ENCODE data around the gene SLX4. TPM values are rescaled to one million over a fixed set of nuclear protein-coding genes. Genes with fewer than 3 reads are reported as not detected.

The SLX4 gene
- total RNA-seq, 2 donors from 2014 or later, result 10.8 to 14.5 TPM

DNA sequence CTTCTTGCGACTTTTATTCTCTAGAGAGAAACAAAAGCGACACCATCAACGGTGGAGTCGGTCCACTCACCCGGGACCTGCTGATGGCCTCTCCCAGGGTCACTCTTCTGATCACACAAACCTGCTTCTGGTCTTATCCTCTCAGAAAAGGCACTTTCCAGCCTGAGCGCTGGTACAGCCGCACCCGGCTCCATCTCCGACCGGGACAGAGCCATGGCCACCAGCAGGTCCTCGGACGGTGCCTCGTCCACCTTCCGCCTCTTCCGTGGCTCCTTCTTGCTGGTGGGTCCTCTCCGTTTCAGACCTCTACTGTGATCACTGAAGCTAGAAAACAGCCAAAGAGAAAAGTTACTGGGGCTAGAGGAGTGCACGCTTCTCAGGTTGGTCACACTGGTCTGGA lies 13.7 kb downstream of the SLX4 start:
- no peaks in the 10 kb centered on the region for H3K4me1 Mint-ChIP-seq
- no peaks in the 10 kb centered on the region for H3K27me3 Mint-ChIP-seq
- no peaks in the 10 kb centered on the region for H3K9me3 Mint-ChIP-seq
- H3K27ac Mint-ChIP-seq, result no peak overlapping the region
- H3K36me3 Mint-ChIP-seq (ENCODE audit: low read depth), result peaks cover 21% of the 10 kb centered on the region
- no peak for ATAC-seq (replicated peaks)
- H3K4me3 Mint-ChIP-seq, result no peak overlapping the region

GRCh38 chr16:3597226-3597625 lies 14.2 kb downstream of the SLX4 start:
- no peak overlapping the region for H3K4me3 Mint-ChIP-seq
- ATAC-seq (replicated peaks), result no peak
- H3K4me1 Mint-ChIP-seq, result no peaks in the 10 kb centered on the region
- H3K9me3 Mint-ChIP-seq, result no peaks in the 10 kb centered on the region
- no peaks in the 10 kb centered on the region for H3K27me3 Mint-ChIP-seq
- H3K36me3 Mint-ChIP-seq (ENCODE audit: low read depth), result peaks cover 21% of the 10 kb centered on the region
- H3K27ac Mint-ChIP-seq, result no peak overlapping the region

DNA sequence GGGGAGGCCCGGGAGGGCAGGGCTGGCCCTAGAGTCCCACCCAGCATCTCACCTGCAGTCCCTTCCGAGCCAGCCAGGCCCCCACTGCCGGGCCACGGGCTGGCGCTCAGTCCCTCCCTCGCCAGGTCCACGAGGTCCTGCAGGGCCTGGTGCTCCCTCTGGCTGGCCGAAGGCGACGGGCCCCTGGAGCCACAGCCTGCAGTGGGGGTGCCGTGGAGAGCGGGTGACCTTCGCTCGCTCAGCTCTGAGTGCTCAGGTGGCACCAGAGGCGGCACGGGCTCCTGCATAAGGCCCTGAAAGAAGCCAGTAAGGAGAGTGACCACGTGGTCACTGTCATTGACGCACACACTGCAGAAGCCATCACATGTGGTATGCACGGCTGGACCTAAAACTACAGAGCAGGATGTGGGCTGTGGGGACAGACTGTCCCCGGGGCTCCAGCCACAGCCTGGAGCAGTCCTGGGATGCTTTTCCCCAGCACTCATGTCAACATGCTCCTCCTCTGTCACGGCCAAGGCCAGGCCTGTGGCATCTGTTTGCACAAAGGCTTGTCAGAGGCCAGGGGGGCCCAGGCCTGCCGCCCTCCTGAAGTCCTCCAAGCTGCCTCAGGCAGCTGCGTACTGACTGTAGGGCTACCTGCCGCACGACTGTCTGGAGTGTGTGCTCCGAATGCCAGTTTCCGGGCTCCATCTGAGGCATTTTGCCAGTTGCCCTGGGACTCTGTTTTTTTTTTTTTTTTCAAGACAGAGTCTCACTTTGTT lies 15.1 kb downstream of the SLX4 start:
- no peak overlapping the region for H3K27ac Mint-ChIP-seq
- no peaks in the 10 kb centered on the region for H3K4me1 Mint-ChIP-seq
- H3K9me3 Mint-ChIP-seq, result no peaks in the 10 kb centered on the region
- no peak overlapping the region for H3K4me3 Mint-ChIP-seq
- no peak for ATAC-seq (replicated peaks)
- H3K36me3 Mint-ChIP-seq (ENCODE audit: low read depth), result peaks cover 13% of the 10 kb centered on the region
- H3K27me3 Mint-ChIP-seq, result no peaks in the 10 kb centered on the region

DNA sequence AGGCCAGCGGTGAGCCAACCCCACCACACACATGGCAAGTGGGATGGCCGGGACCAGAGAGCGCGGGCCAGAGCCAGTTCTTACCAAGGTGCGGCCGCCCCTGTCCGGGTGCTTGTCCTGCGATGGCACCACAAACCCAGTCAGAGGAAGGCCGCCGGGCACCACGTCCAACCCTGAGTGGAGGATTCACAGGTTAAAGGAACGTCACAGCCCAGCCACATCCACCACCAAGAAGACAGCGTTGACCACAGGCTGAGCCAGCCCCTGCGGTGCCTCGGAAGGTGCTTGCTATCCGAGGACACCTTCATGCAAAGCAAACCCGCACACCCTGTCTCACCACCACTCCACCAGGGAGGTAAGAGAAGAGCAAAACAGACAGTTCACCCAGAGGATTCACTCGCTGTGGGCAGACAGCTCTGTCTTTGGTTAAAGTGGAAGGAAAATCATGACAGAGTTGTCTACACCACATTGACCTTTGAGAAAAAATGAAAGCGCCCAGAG lies 15.8 kb downstream of the SLX4 start:
- Mint-ChIP-seq H3K27me3 (no peaks in the 10 kb centered on the region), H3K9me3 (no peaks in the 10 kb centered on the region), H3K4me1 (no peaks in the 10 kb centered on the region), H3K4me3 (no peak overlapping the region), H3K36me3 (ENCODE audit: low read depth) (peaks cover 14% of the 10 kb centered on the region), H3K27ac (no peak overlapping the region)
- no peak for ATAC-seq (replicated peaks)

DNA sequence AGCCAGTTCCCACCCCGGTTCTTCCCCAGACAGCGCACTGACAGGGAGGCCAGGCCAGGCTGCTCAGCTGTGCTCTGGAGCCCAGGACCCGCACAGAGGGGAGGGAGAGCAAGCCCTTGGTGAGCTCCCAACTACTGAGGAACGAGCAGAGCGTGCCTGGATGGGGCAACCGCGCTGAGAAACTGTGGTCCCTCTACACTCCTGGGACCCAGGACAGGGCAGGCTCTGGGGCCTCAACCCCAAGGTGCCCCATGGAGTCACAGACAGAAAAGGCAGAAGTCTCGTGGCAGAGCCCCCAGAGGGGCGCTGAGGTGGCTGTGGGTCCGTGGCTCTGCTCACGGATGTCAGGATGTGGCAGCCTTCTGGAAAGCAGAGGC lies 16.3 kb downstream of the SLX4 start:
- no peak overlapping the region for H3K27ac Mint-ChIP-seq
- no peaks in the 10 kb centered on the region for H3K27me3 Mint-ChIP-seq
- H3K4me1 Mint-ChIP-seq, result no peaks in the 10 kb centered on the region
- no peaks in the 10 kb centered on the region for H3K9me3 Mint-ChIP-seq
- ATAC-seq (replicated peaks), result no peak
- H3K36me3 Mint-ChIP-seq (ENCODE audit: low read depth), result peaks cover 12% of the 10 kb centered on the region
- no peak overlapping the region for H3K4me3 Mint-ChIP-seq

DNA sequence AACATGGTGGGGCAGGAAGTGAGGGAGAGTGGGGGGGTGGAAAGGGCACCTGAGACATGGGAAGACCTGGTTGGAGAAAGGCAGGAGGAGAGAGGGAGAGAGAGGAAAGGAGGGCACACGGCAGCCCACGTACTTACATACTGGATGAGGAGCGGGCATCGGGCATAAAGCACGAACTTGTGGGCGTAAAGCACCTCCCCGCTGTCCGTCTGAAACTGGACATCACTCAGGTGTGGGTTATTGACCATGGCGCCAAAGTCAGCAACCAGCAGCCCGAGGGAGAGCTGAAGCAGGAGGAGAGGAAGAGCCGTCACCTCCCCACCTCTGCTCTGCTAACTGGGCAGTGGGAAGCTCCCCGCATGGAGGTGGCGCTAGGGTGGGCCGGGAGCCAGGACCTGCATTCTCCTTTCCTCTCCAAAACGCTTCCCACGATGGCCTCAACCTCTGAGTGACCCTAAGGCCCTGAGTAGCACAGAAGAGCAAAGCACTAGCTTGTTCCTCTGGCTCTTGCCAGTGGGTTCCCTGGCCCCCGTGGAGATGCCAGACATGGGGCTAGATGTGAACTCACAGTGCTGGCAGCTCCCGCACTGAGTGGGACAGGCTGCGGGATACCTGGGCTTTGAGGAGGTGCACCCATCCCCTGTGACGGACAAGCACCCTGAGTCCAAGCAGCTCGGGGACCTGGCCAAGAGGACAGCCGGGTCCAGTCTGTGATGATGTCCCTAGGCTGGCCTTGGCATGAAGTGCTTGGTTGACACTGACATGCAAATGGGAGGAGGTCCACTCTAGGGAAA lies 16.9 kb downstream of the SLX4 start:
- Mint-ChIP-seq H3K4me3 (no peak overlapping the region), H3K4me1 (no peaks in the 10 kb centered on the region), H3K27ac (no peak overlapping the region), H3K27me3 (no peaks in the 10 kb centered on the region), H3K9me3 (no peaks in the 10 kb centered on the region), H3K36me3 (ENCODE audit: low read depth) (peaks cover 7% of the 10 kb centered on the region)
- ATAC-seq (replicated peaks), result no peak

DNA sequence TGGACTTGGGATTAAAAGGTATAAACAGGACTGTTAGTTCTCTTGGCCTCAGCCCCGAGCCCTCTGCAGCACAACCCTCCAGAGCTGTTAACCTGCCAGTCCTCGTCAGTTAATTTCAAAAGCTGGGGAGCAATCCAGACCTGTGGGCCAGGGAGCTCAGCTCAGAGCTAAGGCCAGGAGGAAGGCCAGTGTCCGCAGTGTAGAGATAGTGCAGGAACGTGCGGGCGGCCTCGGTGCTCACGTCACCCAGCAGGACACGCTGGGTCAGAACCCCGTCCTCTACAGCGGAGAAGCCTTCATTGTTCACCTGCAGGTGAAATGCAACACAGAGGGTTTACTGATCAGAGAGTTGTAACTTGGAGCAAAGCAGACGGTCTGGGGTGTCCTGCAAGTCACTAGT lies 18.8 kb downstream of the SLX4 start:
- Mint-ChIP-seq H3K36me3 (ENCODE audit: low read depth) (peaks cover 7% of the 10 kb centered on the region), H3K4me3 (no peak overlapping the region)
- ATAC-seq (replicated peaks), result no peak

GRCh38 chr16:3591991-3592390 lies 19.4 kb downstream of the SLX4 start:
- Mint-ChIP-seq H3K36me3 (ENCODE audit: low read depth) (peaks cover 7% of the 10 kb centered on the region), H3K9me3 (no peaks in the 10 kb centered on the region), H3K27me3 (no peaks in the 10 kb centered on the region), H3K4me3 (no peak overlapping the region), H3K27ac (no peak overlapping the region), H3K4me1 (no peaks in the 10 kb centered on the region)
- no peak for ATAC-seq (replicated peaks)

More for the DNA sequence above, 18.8 kb downstream of the SLX4 start:
- Mint-ChIP-seq H3K4me1 (no peaks in the 10 kb centered on the region), H3K27me3 (no peaks in the 10 kb centered on the region), H3K27ac (no peak overlapping the region), H3K9me3 (no peaks in the 10 kb centered on the region)

- ATAC-seq (replicated peaks), result no peak
- no peak overlapping the region for H3K4me3 Mint-ChIP-seq
- no peaks in the 10 kb centered on the region for H3K4me1 Mint-ChIP-seq
- H3K27me3 Mint-ChIP-seq, result no peaks in the 10 kb centered on the region
- no peaks in the 10 kb centered on the region for H3K9me3 Mint-ChIP-seq
- peaks cover 7% of the 10 kb centered on the region for H3K36me3 Mint-ChIP-seq (ENCODE audit: low read depth)
- peak overlapping the region; percentile 4 for H3K27ac Mint-ChIP-seq
These were observed 20.0 kb downstream of the SLX4 start for GRCh38 chr16:3591436-3591803.

DNA sequence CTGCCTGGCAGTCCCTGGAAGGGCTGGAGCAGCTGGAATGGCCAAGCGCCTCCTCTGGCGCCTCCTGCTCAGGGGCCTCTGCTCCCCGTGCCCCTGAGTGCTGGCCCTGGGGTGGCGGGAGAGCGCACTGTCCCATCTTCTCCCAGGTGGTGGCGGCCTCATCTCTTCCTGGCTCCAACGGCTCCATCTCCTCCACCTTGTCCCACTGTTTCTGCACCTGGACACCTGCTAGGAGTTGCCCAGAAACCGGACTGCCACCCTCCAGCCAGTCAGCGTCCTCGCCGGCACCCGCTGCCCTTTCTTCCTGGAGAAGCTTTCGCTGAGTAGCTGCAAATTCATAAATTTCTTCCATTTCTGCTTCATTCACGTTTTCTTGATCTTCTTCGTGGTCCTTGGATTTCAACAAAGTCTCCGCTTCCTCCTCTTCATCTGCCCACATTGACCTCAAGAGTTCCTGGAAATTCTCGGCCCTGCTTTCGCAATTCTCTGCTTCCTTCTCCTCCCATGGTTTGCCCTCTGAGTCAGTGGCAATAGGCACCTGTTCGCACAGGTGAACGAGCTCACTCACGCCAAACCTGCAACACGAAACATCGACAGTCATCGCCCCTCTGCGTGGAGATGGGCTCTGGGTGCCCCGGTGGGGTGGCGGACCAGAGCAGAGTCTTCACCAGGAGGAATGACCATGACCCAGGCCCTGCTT lies 20.5 kb downstream of the SLX4 start:
- Mint-ChIP-seq H3K27me3 (no peaks in the 10 kb centered on the region), H3K27ac (peak overlapping the region; percentile 4), H3K36me3 (ENCODE audit: low read depth) (peaks cover 7% of the 10 kb centered on the region), H3K9me3 (no peaks in the 10 kb centered on the region), H3K4me1 (peaks cover 2% of the 10 kb centered on the region), H3K4me3 (no peak overlapping the region)
- ATAC-seq (replicated peaks), result no peak

- peaks cover 7% of the 10 kb centered on the region for H3K36me3 Mint-ChIP-seq (ENCODE audit: low read depth)
- no peaks in the 10 kb centered on the region for H3K27me3 Mint-ChIP-seq
- H3K4me1 Mint-ChIP-seq, result peaks cover 4% of the 10 kb centered on the region
- no peaks in the 10 kb centered on the region for H3K9me3 Mint-ChIP-seq
- H3K4me3 Mint-ChIP-seq, result no peak overlapping the region
- no peak overlapping the region for H3K27ac Mint-ChIP-seq
- no peak for ATAC-seq (replicated peaks)
These were observed 21.3 kb downstream of the SLX4 start for GRCh38 chr16:3589991-3590701.

DNA sequence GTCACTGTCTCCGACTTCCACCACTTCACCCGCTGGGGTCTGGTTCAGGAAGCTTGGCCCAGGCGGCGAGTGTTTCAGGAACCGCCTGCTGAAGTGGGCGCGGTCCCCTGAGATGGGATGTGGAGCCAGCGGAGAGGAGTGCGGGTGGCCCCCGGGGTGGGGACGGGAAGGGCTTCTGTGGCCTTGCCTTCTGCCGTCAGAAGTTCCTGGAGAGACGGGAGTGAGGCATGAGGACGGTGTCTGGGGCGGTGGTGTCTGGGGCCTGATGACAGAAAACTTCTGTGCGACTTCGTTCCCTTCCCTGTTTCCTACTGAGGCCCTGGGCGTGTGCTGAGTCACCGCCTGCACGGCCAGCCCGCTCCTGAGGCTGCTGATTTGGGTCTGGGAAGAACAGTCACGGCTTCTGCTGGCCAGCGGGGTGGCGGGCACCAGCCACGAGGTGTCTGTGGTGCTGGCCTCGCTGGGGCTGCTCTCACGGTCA lies 21.9 kb downstream of the SLX4 start:
- peaks cover 7% of the 10 kb centered on the region for H3K36me3 Mint-ChIP-seq (ENCODE audit: low read depth)
- H3K9me3 Mint-ChIP-seq, result no peaks in the 10 kb centered on the region
- H3K4me1 Mint-ChIP-seq, result peaks cover 4% of the 10 kb centered on the region
- no peak overlapping the region for H3K4me3 Mint-ChIP-seq
- no peak overlapping the region for H3K27ac Mint-ChIP-seq
- no peak for ATAC-seq (replicated peaks)
- no peaks in the 10 kb centered on the region for H3K27me3 Mint-ChIP-seq

- no peaks in the 10 kb centered on the region for H3K9me3 Mint-ChIP-seq
- peaks cover 9% of the 10 kb centered on the region for H3K36me3 Mint-ChIP-seq (ENCODE audit: low read depth)
- no peak overlapping the region for H3K27ac Mint-ChIP-seq
- H3K4me1 Mint-ChIP-seq, result peaks cover 4% of the 10 kb centered on the region
- ATAC-seq (replicated peaks), result no peak
- no peaks in the 10 kb centered on the region for H3K27me3 Mint-ChIP-seq
- no peak overlapping the region for H3K4me3 Mint-ChIP-seq
These were observed 22.4 kb downstream of the SLX4 start for GRCh38 chr16:3589001-3589400.

GRCh38 chr16:3587547-3588110 lies 23.8 kb downstream of the SLX4 start:
- no peak for ATAC-seq (replicated peaks)
- peaks cover 14% of the 10 kb centered on the region for H3K36me3 Mint-ChIP-seq (ENCODE audit: low read depth)
- no peaks in the 10 kb centered on the region for H3K27me3 Mint-ChIP-seq

More at GRCh38 chr16:3587547-3588110, 23.8 kb downstream of the SLX4 start:
- Mint-ChIP-seq H3K4me1 (peaks cover 4% of the 10 kb centered on the region), H3K4me3 (no peak overlapping the region), H3K27ac (no peak overlapping the region), H3K9me3 (no peaks in the 10 kb centered on the region)

All from activated T-helper 17 cell treated with anti-CD3 and anti-CD28 coated beads, Interleukin-2, amount 50 U/mL, for 72 hours (primary cell).